Stimulated activated CD4-positive, alpha-beta T cell treated with anti-CD3 and anti-CD28 coated beads, TNF-alpha, amount 100 ng/mL, for 48 hours (primary cell): ENCODE data around the gene SPATA18.
"Not testable (repeated sequence)": the region's sequence is repeated elsewhere in the genome, so short reads cannot be mapped to it uniquely, and the experiment has no call there.

Experiments used
- DNase-seq, 3 donors: peaks; one replicate each; pipeline ENCODE4 v3.0.0-alpha.2; 2020; ENCODE audit warnings: low read depth in 3 of 3

The SPATA18 gene

GRCh38 chr4:52051615-52052474, 741 bp downstream of the SPATA18 start:
- no peak for DNase-seq

DNA sequence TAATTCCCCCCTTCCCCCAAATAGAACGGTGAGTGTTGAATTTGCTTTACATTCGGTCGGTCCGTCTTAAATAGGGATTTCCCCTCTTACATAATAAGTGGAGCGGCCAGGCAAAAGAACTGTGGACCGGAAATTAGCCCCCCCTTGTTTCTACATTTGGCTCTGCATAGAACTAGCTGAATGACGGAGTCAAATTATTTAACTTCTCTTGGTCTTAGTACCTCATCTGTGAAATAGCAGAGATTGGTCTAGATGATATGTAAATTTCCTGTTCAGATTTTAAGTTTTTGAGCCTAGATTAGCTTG, 1.3 kb downstream of the SPATA18 start:
- no peak for DNase-seq

DNA sequence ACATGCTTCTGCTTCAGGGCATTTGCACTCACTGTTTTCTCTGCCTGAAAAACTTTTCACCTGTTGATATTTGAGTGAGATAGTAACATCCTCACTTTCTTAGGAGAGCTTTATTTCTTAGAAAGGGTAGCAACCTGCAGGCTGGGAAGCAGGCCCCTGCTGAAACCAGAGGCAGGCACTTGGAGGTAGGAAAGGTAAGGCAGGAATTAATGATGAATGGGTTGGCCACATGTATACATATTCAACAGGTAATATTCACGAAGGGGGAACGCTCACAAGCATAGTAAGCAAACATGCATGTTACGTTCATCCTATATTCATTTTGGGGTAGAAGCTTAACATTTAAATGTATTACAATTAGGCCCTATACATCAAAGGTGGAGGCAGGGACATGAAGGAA, 3.1 kb downstream of the SPATA18 start:
- DNase-seq, result no peak

DNA sequence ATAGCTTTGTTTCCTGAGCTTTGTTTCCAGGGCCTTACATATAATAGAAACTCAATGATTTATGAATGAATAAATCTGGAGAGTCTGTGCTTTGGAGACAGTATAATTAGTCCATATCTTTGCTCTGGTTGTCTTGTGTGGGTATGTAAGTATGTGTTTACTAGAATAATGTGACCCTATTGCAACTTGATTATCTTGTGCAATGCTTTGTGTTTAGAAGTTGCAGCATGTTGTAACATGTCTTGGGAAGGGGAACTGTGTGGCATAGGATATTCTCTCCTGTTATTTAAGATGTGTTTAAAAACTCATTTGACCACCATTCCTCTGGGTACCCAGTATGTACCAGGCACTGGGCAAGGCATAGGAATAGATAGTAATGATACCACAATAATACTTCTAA, 6.1 kb downstream of the SPATA18 start:
- DNase-seq, result no peak

GRCh38 chr4:52058275-52058674, 7.2 kb downstream of the SPATA18 start:
- DNase-seq, result no peak

DNA sequence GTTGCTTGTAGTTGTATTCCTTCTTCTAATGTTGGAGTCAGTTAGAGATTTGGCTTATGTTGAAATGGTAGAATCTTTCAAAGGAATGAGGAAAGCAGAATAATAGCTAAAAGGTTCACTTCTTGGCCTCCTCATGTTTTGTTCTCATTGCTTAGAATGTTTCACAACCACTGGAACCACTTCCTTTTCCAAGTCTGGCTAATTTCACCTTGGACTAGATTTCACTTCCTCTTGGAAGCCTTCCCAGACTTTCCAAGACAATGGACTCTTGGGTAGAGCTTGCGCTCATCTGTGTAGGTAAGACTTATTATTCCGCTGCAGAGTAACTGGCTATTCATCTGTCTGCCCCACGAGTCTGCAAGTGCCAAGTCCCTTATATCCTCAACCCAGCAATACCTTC, 8.3 kb downstream of the SPATA18 start:
- DNase-seq, result no peak

- no peak for DNase-seq
Measured at GRCh38 chr4:52069571-52069970, 18.5 kb downstream of the SPATA18 start.

GRCh38 chr4:52071791-52072546, 20.9 kb downstream of the SPATA18 start:
- DNase-seq, result no peak

DNA sequence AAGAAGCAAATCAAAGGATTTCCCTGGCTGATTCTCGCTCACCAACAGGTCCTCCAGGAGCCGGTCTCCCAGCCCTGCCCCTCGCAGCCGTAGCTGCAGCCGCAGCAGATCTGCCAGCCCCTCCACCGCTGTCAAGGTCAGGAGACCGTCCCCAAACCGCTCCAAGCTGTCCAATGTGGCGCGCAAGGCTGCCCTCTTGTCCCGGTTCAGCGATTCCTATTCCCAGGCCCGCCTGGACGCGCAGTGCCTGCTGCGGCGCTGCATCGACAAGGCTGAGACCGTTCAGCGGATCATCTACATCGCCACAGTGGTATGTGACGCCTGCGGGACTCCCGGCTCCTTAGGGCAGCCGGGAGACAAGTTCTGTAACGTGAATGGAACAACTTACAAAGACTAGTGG, 25.6 kb downstream of the SPATA18 start:
- no peak for DNase-seq

DNA sequence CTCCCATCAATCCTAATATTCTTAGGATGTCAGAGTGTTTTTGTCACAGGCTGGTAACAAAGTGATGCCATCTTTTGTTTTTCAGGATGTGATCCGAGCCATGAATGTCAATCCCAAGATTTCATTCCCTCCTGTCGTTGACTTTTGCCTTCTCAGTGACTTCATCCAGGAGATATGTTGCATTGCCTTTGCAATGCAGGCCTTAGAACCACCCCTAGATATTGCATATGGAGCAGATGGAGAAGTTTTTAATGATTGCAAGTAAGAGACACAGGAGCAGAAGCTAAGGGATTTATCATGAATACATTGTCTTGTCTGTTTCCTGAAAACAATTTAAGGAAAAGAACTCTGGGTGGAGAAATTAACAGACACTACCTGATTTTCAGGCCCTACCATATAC, 28.6 kb downstream of the SPATA18 start:
- DNase-seq, result no peak

- no peak for DNase-seq
Measured at GRCh38 chr4:52081216-52081615, 30.1 kb downstream of the SPATA18 start.

- DNase-seq, result not testable (repeated sequence)
Measured at GRCh38 chr4:52086425-52086824, 35.3 kb downstream of the SPATA18 start.

DNA sequence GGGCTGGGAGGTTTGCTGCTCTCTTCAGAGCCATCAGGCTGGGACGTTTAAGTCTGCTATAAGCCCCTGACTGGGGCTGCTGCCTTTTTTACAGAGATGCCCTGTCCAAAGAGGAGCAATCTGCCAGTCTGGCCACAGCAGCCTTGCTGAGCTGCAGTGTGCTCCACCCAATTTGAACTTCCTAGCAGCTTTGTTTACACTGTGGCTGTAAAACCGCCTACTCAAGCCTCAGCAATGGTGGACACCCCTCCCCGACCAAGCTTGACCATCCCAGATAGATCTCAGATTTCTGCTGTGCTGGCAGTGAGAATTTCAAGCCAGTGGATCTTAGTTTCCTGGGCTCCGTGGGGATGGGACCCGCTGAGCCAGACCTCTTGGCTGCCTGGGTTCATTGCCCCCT, 40.7 kb downstream of the SPATA18 start:
- no peak for DNase-seq

- DNase-seq, result no peak
Measured at GRCh38 chr4:52093466-52093865, 42.4 kb downstream of the SPATA18 start.

GRCh38 chr4:52094376-52095145, 43.5 kb downstream of the SPATA18 start:
- no peak for DNase-seq

DNA sequence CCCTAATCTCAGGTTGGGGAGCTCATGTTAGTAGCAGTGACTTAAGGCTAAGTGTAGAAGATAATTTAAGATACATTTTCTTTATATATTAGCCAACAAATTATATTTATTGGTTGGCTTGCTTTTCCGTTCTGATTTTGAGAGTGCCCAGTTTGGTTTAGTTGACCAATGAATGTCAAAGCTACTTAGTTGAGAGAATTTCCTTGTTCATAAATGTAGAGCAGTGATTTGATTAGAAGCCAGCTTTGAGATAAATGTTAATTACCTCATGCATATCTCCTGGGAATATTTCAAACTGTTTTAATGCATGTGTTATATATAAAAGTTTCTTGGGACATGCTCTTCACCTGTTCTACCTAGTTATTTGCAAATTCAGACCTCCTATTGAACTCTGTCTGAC, 44.3 kb downstream of the SPATA18 start:
- no peak for DNase-seq

- no peak for DNase-seq
Measured at GRCh38 chr4:52096048-52096447, 44.9 kb downstream of the SPATA18 start.

GRCh38 chr4:52098618-52099017, 47.5 kb downstream of the SPATA18 start:
- no peak for DNase-seq

DNA sequence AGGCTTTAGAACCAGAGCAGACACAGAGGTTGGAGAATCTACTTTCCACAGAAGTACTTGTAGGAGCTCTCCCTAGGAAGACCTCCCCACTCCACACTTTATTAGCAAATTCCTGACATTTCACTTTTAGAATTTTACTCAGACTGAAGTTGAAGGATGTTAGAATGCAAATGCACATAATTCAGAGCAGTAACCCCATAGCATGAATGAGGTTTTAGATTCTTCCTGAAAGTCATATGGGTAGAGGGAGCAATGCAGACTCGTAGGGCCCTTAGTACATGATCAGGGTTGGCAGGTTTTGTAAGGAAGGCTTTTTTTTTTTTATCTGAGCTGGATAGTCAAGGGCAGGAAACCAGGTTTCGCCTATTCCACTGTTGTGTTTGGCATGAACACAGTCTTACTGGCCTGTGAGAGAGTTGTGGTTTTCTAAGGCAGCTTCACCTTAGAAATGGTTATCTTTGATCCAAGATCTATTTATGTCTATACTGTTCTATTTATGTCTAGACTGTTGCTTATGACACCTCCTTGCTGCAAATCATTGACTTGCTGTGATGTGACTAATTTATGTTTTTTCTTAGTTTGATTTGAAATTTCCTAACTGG, 48.9 kb downstream of the SPATA18 start:
- no peak for DNase-seq

DNA sequence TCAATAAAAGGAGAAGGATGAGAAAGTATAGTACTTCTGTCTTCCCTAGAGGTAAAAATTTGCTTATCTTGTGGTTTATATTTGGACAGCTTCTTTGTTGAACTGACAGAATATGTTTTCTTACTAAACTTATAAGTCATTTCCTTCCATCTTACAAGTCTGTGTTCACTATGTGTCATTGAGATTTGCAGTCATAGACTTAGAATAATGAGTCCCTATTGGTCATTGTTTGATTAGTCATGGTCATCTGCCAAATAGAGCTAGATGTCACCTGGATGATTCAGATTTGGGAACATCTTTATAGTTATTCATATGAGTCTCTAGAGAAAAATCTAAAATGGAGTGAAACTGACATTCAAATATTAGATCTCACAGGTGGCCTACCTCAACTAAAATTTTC, 51.5 kb downstream of the SPATA18 start:
- no peak for DNase-seq

GRCh38 chr4:52103319-52103718, 52.2 kb downstream of the SPATA18 start:
- no peak for DNase-seq

- DNase-seq, result no peak
Measured at GRCh38 chr4:52105276-52105675, 54.2 kb downstream of the SPATA18 start.
